ENCODE measurements around the gene CHSY3.

Gene CHSY3

DNA sequence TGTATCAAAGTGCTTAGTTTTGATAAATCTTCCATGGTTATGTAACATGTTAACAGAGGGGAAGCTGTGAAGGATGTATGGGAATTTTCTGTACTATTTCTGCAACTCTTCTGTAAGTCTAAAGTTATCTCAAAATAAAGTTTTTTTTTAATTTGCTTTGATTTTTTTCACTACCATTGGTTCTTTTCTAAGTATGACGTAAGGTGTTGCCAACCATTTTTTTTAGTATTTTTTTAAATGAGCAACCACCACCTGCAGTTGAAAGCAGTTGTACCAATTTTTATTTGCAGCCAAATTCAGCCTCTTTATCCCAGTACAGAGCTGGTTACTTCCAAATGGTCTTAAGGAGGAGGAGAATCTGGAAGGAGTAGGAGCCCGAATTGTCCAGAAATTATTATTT lies 192.2 kb downstream of the CHSY3 start:
- DNase-seq (ENCODE audit: low read depth) = no peak

DNA sequence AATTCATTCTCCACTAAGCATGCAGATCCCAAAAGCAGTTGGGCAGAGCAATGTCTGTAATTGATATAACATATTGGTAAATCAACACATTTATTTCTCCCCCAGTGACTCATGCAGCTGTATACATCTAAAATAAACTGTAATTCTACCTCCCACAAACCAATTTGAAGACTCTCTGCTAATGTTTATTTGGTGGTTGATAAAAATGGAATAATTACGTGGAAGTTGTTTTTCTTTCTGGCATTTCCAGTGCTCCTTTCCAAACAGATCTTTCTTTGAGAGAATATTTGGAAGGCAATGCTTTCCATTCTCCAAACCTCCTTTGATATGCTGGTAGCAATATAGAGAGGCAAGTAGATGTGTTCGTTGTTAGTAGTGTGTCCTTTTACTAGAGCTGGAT lies 194.7 kb downstream of the CHSY3 start:
- no peak for DNase-seq (ENCODE audit: low read depth)

DNA sequence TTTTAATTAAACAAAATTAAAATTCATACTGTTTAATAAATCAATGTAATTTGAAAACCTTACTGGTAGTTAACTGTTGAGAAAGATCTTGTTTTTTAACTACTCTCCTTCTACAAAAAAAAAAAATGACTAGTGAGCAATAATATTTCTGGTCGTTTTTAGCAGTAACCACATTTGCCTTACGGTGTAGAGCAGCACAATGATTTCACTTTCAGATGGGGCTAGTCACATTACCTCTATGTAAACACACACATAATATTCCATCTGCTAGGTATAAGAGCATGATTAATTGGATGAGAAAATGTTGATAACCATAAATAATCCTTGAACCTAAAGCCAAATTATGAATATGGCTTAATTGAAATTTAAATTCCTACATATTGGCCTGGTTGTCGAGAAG lies 198.1 kb downstream of the CHSY3 start:
- no peak for DNase-seq (ENCODE audit: low read depth)

- no peak for DNase-seq (ENCODE audit: low read depth)
These were observed 198.7 kb downstream of the CHSY3 start for GRCh38 chr5:130102960-130103359.

DNA sequence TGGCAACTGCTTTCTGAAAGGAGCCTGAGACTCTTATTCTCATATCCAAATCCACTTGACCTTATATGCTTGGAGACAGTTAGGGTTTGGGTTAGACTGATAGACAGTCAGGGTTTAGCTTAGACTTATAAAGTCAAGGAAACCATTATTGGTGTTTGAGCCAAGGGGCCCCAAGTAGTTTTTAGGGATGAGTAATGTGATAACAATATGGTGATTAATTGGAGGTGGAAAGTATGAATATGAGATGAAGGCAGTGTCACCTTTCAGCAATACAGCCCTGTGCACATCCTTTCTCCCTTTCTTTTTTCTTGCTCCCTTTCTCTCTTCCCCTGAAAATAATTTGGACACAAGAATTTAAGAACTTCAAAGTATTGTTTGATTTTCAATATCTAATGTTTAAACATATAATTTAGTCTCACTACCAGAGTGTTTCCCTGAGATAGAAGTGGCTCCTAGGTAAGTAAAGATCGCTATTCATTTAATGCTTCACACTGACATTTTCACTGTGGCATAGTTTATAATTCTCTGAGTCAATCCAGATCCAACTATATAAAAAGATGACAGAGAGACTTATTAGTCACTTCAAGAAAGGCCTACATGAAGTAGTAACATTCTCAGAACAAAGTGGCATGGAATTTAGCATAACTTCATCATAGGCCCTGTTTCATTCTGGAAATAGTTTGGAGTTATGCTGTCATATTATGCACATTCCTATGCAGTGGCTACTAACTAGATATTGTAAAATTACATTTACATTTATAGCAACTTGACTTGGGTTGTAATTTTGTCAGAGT lies 200.8 kb downstream of the CHSY3 start:
- DNase-seq (ENCODE audit: low read depth) = no peak

- DNase-seq (ENCODE audit: low read depth) = no peak
These were observed 202.2 kb downstream of the CHSY3 start for GRCh38 chr5:130106480-130106879.

- no peak for DNase-seq (ENCODE audit: low read depth)
These were observed 204.9 kb downstream of the CHSY3 start for GRCh38 chr5:130109152-130109551.

DNA sequence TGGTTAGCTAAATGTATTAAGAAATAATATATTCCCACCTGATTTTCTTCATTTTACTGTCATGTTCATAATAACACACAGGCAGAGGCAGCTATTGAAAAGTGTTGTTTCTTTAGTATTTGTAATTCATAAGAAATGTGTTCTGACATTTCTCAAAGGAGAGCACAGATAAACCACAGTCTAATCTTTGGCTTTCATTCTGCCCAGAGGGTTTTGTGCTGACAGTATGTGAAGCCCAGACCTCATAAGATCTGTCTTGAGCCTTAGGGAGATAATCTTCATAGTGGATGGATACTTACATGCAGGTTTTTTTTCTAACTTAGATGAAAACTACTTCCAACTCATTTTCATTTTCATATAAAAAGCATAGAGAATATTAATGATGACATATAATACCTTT lies 206.1 kb downstream of the CHSY3 start:
- DNase-seq (ENCODE audit: low read depth) = no peak

GRCh38 chr5:130111746-130112145 lies 207.5 kb downstream of the CHSY3 start:
- DNase-seq (ENCODE audit: low read depth) = no peak

DNA sequence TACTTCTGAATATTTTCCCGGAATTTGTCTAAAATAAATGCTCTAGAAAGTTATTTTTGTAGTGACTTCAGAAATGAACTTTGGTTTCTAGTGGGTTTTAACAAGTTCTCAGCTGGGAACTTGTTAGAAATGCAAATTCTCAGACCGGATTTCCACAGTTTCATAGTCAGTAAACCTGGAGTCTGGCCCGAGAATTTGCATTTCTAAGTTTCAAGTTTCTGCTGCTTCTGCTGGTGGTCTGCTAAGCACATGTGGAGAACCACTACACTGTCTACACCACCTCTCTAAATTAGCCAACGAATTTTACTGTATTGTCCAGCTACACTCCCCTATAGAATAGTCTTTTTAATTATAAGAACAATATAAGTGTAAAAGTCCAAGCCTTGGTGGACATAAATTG lies 208.0 kb downstream of the CHSY3 start:
- DNase-seq (ENCODE audit: low read depth) = no peak

- DNase-seq (ENCODE audit: low read depth) = no peak
These were observed 211.4 kb downstream of the CHSY3 start for GRCh38 chr5:130115686-130116085.

- DNase-seq (ENCODE audit: low read depth) = no peak
These were observed 212.2 kb downstream of the CHSY3 start for GRCh38 chr5:130116462-130116861.

DNA sequence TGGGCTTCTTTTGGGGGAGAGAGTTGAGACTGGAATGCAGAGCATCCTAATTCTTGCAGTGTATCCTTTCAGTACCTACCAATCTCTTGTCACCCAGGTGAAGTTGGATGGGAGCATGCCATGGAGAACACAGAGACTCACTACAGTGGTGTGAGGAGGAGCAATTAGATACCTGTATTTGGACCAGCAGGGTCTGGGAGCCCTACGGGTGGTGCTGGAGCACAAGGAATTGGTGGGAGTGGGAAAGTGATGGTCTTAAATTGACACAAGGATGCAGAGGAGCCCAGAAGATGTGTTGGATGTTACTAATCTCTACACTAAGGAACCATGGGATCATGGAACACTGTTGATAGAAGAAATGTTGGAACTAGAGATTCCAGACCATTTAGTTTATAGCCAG lies 212.7 kb downstream of the CHSY3 start:
- DNase-seq (ENCODE audit: low read depth) = no peak

DNA sequence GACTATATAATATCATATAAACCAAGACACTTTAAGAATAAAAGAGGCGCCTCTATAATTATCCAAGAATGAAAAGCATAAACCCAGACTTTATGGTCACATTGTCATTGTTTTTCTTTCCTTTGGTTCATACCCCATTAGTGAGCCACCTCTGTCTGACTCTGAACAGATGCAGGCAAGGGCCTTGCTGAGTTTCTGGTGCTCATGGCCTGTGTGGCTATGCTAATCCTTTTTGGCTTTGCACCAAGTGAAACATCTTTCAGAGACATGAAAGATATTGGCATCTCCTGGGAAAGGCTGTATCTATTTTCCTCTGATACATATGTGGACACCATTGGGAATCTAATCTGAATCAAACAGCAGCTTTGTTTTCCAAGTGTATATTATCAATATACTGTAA lies 222.5 kb downstream of the CHSY3 start:
- no peak for DNase-seq (ENCODE audit: low read depth)

- no peak for DNase-seq (ENCODE audit: low read depth)
These were observed 231.2 kb downstream of the CHSY3 start for GRCh38 chr5:130135506-130135905.

- no peak for DNase-seq (ENCODE audit: low read depth)
These were observed 232.0 kb downstream of the CHSY3 start for GRCh38 chr5:130136300-130136699.

- no peak for DNase-seq (ENCODE audit: low read depth)
These were observed 233.4 kb downstream of the CHSY3 start for GRCh38 chr5:130137681-130138080.

- DNase-seq (ENCODE audit: low read depth) = no peak
These were observed 234.3 kb downstream of the CHSY3 start for GRCh38 chr5:130138406-130139045.

GRCh38 chr5:130141659-130142320 lies 237.5 kb downstream of the CHSY3 start:
- no peak for DNase-seq (ENCODE audit: low read depth)

DNA sequence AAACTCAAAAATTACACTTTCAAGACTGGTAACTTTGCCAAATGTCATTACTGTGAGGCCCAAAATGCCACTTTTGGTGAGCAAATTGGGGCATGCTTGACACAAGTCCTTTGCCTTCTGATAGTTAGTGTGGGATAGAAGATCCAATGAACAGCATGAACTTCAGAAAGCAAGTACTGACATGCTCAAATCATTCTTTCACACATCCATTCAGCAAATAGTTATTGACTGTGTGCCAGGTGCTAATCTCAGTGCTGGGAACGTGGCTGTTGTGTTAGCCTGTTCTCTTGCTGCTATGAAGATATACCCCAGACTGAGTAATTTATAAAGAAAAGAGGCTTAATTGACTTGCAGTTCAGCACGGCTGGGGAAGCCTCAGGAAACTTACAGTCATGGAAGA lies 247.0 kb downstream of the CHSY3 start:
- DNase-seq (ENCODE audit: low read depth) = no peak

DNA sequence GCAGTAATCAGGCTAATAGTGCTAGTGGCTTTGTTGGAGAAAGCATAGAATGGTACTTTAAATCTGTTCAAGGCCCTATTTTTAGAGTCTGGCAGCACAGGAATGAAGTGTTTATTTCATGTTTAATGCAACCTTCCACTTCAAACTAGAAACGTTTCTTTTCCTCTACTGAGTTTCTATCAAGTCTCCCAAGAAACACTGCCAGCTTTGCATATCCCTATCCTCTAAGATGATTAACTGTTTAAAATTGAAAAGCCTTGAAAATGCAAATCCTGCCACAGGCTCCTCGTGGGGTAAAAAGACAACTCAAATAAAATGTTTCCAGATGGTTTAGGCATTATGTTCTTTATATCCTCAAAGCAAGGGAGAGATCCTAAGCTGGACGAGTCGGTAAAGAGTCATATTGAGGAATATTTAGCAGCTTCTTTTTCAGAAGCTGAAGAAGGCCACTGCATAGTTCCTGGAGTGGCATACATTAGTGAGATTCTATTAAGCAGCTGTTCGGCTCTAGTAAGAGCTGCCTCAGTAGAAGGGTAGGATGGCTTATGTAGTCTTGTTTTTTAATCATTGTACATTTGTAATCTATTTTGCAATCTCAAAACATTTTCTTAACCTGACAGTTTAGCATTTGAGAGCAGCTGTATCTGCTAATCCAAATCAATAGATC lies 251.2 kb downstream of the CHSY3 start:
- no peak for DNase-seq (ENCODE audit: low read depth)

DNA sequence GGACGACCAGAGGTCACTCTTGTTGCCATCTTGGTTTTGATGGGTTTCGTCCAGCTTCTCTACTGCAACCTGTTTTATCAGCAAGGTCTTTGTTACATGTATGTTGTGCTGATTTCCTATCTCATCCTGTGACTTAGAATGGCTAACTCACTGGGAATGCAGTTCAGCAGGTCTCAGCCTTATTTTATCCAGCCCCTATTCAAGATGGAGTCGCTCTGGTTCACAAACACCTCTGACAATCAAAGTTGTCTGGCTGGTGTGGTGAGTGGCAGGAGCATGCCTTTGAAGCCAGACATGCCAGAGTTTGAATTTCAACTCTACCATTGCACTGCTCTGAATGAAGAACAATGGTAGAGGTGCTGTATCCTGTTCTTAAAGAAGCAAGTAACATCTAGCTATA lies 253.8 kb downstream of the CHSY3 start:
- DNase-seq (ENCODE audit: low read depth) = no peak

DNA sequence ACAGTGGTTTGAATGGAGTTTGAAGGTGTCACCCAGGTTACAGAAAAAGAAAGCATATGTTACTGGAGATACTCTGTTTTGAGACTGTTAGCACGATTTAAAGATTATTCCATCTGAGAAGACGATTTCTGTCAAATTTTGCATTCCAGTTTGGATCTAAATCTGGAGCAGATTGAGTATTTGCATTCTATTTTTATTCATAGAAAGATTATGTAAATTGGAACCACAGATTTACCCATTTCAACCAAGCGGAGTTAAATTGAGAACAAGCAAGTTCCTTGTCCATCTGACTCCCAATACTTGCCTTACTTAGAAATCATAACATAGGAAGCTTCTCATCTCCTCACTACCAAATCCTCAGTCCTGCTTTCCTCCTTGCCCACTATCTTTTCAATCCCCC lies 255.7 kb downstream of the CHSY3 start:
- DNase-seq (ENCODE audit: low read depth) = no peak
